ENCODE results near the gene RNF151. TPM values are rescaled to one million over a fixed set of nuclear protein-coding genes. Genes with fewer than 3 reads are reported as not detected.

The RNF151 gene
- total RNA-seq, 1 donor from 2014 or later, result not detected

- Histone ChIP-seq H3K9me3 (no peaks in the 10 kb centered on the region), H3K4me3 (peak within 1 kb of the TSS; percentile 77 to 97), H3K27me3 (no peaks in the 10 kb centered on the region), H3K4me1 (peaks cover 21% of the 10 kb centered on the region), H3K36me3 (peaks cover 0 to 27% of the 10 kb centered on the region in 2 donors), H3K27ac (peak within 1 kb of the TSS; percentile 82)
- peak in 1 of 2 donors; percentile 98 for DNase-seq (ENCODE audit: extremely low spot score in 2 of 2)
- intact Hi-C loops (cut with DNase I), result no loop called here
- TF ChIP-seq POLR2AphosphoS5 (IDR thresholded peaks at IDR 0.05; ENCODE audit: insufficient read depth in 1 of 2, low read depth in 1 of 2), result peak; percentile 82 to 89
- TF ChIP-seq POLR2A (IDR thresholded peaks at IDR 0.05), result peak in 1 of 2 donors; percentile 65
- TF ChIP-seq, protein P1, sequence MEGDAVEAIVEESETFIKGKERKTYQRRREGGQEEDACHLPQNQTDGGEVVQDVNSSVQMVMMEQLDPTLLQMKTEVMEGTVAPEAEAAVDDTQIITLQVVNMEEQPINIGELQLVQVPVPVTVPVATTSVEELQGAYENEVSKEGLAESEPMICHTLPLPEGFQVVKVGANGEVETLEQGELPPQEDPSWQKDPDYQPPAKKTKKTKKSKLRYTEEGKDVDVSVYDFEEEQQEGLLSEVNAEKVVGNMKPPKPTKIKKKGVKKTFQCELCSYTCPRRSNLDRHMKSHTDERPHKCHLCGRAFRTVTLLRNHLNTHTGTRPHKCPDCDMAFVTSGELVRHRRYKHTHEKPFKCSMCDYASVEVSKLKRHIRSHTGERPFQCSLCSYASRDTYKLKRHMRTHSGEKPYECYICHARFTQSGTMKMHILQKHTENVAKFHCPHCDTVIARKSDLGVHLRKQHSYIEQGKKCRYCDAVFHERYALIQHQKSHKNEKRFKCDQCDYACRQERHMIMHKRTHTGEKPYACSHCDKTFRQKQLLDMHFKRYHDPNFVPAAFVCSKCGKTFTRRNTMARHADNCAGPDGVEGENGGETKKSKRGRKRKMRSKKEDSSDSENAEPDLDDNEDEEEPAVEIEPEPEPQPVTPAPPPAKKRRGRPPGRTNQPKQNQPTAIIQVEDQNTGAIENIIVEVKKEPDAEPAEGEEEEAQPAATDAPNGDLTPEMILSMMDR (IDR thresholded peaks at IDR 0.05), result no peak
Observed at GRCh38 chr16:1942810-1943726, 23.6 kb upstream of the RNF151 start, which contains the start of gene MSRB1. Gene MSRB1 (minus strand): TSS chr16:1943199. CDS start chr16:1943156, 43 bp downstream.

DNA sequence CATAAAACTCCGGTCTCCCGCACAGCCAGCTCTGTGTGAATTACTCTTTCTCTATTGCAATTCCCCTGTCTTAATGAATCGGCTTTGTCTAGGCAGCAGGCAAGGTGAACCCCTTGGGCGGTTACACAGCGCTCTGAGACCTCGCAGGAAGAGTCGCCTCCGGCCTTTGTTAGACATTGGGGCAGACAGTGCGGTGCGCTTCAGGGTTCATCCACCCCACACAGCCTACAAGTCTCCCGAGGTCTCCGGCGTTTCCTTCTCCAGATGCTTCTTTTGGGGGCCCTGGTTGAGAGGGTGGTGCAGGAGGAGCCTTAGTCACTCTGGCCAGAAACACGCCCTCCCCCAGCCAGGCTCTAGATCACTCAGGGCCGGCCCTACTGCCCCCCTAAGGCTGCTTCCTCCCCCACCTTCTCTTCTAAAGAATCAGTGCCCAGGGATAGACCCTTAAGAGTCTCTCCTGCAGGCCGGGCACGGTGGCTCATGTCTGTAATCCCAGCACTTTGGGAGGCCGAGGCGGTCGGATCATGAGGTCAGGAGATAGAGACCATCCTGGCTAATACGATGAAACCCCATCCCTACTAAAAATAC is 21.9 kb upstream of the RNF151 start:
- DNase-seq (ENCODE audit: extremely low spot score in 2 of 2), result no peak
- Histone ChIP-seq H3K4me3 (no peak overlapping the region), H3K4me1 (peaks cover 21% of the 10 kb centered on the region), H3K36me3 (peaks cover 0 to 12% of the 10 kb centered on the region in 2 donors), H3K27me3 (no peaks in the 10 kb centered on the region), H3K9me3 (no peaks in the 10 kb centered on the region), H3K27ac (no peak overlapping the region)
- TF ChIP-seq, protein P1 (IDR thresholded peaks at IDR 0.05), result no peak
- TF ChIP-seq POLR2A (IDR thresholded peaks at IDR 0.05) (no peak), POLR2AphosphoS5 (IDR thresholded peaks at IDR 0.05; ENCODE audit: insufficient read depth in 1 of 2, low read depth in 1 of 2) (no peak)
- intact Hi-C loops (cut with DNase I), result no loop called here

GRCh38 chr16:1945559-1946391 is 20.9 kb upstream of the RNF151 start:
- H3K4me1 ChIP-seq, result peaks cover 21% of the 10 kb centered on the region
- H3K27me3 ChIP-seq, result no peaks in the 10 kb centered on the region
- H3K4me3 ChIP-seq, result no peak overlapping the region
- TF ChIP-seq, protein P1 (IDR thresholded peaks at IDR 0.05), result no peak
- TF ChIP-seq POLR2A (IDR thresholded peaks at IDR 0.05) (no peak), POLR2AphosphoS5 (IDR thresholded peaks at IDR 0.05; ENCODE audit: insufficient read depth in 1 of 2, low read depth in 1 of 2) (no peak)
- no peak for DNase-seq (ENCODE audit: extremely low spot score in 2 of 2)
- H3K27ac ChIP-seq, result no peak overlapping the region
- H3K9me3 ChIP-seq, result no peaks in the 10 kb centered on the region
- peaks cover 0 to 1% of the 10 kb centered on the region in 2 donors for H3K36me3 ChIP-seq
- intact Hi-C loops (cut with DNase I), result no loop called here

GRCh38 chr16:1946495-1947368 is 19.9 kb upstream of the RNF151 start:
- Histone ChIP-seq H3K4me1 (peaks cover 16% of the 10 kb centered on the region), H3K27me3 (no peaks in the 10 kb centered on the region), H3K4me3 (no peak overlapping the region), H3K36me3 (no peaks in the 10 kb centered on the region), H3K27ac (no peak overlapping the region), H3K9me3 (no peaks in the 10 kb centered on the region)
- TF ChIP-seq POLR2A (IDR thresholded peaks at IDR 0.05) (no peak), POLR2AphosphoS5 (IDR thresholded peaks at IDR 0.05; ENCODE audit: insufficient read depth in 1 of 2, low read depth in 1 of 2) (no peak)
- TF ChIP-seq, protein P1 (IDR thresholded peaks at IDR 0.05), result no peak
- intact Hi-C loops (cut with DNase I), result no loop called here
- no peak for DNase-seq (ENCODE audit: extremely low spot score in 2 of 2)

Data from vagina (tissue), 2 donors.